AG10803 (cell line): ENCODE results near the gene ARPP21.

Experiments
- DNase-seq: peaks from one replicate; pipeline ENCODE4 v3.0.0; 2010; ENCODE audit warnings: low read depth
- H3K4me3 ChIP-seq: 2 replicates; pipeline ENCODE4 v1.5.1; 2011; ENCODE audit warnings: mild to moderate bottlenecking, low read length, control low read depth
- CTCF ChIP-seq: conservative IDR thresholded peaks from 2 replicates; pipeline ENCODE4 v1.5.1; 2011; ENCODE audit warnings: mild to moderate bottlenecking, low read length, control low read depth, inconsistent platforms

Gene ARPP21

GRCh38 chr3:35751207-35751606, 111.9 kb downstream of the ARPP21 start:
- DNase-seq: no peak
- no peak for TF ChIP-seq CTCF
- H3K4me3 ChIP-seq: no peak overlapping the region

GRCh38 chr3:35757991-35758757, 118.8 kb downstream of the ARPP21 start:
- no peak overlapping the region for H3K4me3 ChIP-seq
- DNase-seq: no peak
- no peak for TF ChIP-seq CTCF

GRCh38 chr3:35760146-35760545, 120.8 kb downstream of the ARPP21 start:
- TF ChIP-seq CTCF: no peak
- DNase-seq: no peak
- H3K4me3 ChIP-seq: no peak overlapping the region

GRCh38 chr3:35761311-35761710, 122.0 kb downstream of the ARPP21 start:
- no peak for DNase-seq
- H3K4me3 ChIP-seq: no peak overlapping the region
- no peak for TF ChIP-seq CTCF

GRCh38 chr3:35772381-35773015, 133.2 kb downstream of the ARPP21 start:
- no peak for DNase-seq
- H3K4me3 ChIP-seq: no peak overlapping the region
- no peak for TF ChIP-seq CTCF

GRCh38 chr3:35773417-35773816, 134.1 kb downstream of the ARPP21 start:
- TF ChIP-seq CTCF: no peak
- DNase-seq: no peak
- no peak overlapping the region for H3K4me3 ChIP-seq

GRCh38 chr3:35776346-35776745, 137.0 kb downstream of the ARPP21 start:
- no peak for DNase-seq
- no peak for TF ChIP-seq CTCF
- H3K4me3 ChIP-seq: no peak overlapping the region
